ENCODE measurements around the gene GTF3A. TPM values are rescaled to one million over a fixed set of nuclear protein-coding genes. Genes with fewer than 3 reads are reported as not detected.
A peak's percentile ranks its signal among the peaks of the same experiment; 100 is the strongest.

The GTF3A gene
- total and polyA plus RNA-seq, 9 of the 15 experiments (the other 6 are each of a cell fraction or from before 2014, with no cell fraction given): 47.5 to 303 (median 174) TPM

DNA sequence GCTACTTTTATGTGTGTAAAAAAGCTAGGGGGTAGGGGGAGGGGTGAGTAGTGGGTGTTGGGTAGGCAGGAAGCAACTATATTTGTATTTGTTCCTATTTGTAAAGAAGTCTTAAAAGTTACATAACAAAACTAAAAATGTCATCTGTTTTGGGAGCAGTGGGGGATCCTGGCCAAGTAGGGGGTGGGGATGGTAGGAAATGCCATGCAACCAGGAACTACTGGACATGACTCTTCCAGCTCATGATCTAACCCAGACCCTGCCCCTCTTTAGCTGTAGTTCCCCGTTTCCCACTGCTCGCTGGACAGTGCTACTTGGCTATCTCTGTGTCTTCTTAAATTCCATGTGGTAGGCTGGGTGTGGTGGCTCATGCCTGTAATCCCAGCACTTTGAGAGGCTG lies 3.2 kb downstream of the GTF3A start (continued):
- TF ChIP-seq SRSF9 (IDR thresholded peaks at IDR 0.05; ENCODE audit: borderline replicate concordance, low read depth, low read length) (no peak), TRIM28 (IDR thresholded peaks at IDR 0.05) (no peak), MEF2D (tag; conservative IDR thresholded peaks at IDR 0.05; ENCODE audit: low read depth) (no peak), NR2F6 (CRISPR knock-in tag; IDR thresholded peaks at IDR 0.05) (no peak)
- TF ChIP-seq, protein P1, sequence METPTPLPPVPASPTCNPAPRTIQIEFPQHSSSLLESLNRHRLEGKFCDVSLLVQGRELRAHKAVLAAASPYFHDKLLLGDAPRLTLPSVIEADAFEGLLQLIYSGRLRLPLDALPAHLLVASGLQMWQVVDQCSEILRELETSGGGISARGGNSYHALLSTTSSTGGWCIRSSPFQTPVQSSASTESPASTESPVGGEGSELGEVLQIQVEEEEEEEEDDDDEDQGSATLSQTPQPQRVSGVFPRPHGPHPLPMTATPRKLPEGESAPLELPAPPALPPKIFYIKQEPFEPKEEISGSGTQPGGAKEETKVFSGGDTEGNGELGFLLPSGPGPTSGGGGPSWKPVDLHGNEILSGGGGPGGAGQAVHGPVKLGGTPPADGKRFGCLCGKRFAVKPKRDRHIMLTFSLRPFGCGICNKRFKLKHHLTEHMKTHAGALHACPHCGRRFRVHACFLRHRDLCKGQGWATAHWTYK (CRISPR knock-in tag; IDR thresholded peaks at IDR 0.05): no peak

DNA sequence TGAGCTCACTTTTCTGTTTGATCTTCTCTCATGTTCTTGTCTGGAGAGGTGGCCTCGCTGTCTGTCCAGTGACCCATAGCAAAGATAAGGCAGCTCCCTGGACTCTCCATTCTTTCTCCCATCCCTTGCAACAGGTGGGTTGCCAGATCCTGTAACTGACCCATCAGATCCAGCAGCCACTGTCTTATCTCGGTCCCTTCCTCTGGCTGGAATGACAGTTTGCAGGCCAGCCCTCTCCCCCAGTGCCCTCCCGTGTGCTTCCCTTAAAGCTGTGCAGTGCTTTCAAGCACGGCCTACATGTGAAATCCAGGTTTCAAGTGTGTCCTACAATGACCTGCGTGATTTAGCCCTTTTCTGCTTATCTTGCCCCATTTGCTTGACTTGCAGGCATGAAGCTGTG lies 3.7 kb downstream of the GTF3A start:
- intact Hi-C loops (cut with micrococcal nuclease) (no loop called here), in situ Hi-C loops (cut with MboI) (no loop called here)
- Histone ChIP-seq H4K20me1 (replicated peaks; ENCODE audit: control insufficient read depth, insufficient read depth, low read length) (peaks cover 7% of the 10 kb centered on the region; the same call in 1 of the 2 replicates), H3K9ac (ENCODE audit: insufficient read depth in 1 of 2, low read depth in 2 of 2, low read length in 2 of 2) (peak overlapping the region in 1 of 2 experiments; percentile 55; a peak in 1 of 4 replicates), H3K27me3 (ENCODE audit: control insufficient read depth in 2 of 2, insufficient read depth in 2 of 2, low read length in 2 of 2) (no peaks in the 10 kb centered on the region), H3K4me1 (replicated peaks in 1 of 2; ENCODE audit: control insufficient read depth in 2 of 2, insufficient read depth in 2 of 2, low read length in 2 of 2) (peaks cover 25 to 32% of the 10 kb centered on the region in 2 experiments), H3K79me2 (ENCODE audit: control insufficient read depth, insufficient read depth, low read length) (peaks cover 60% of the 10 kb centered on the region), H3K9me1 (ENCODE audit: control insufficient read depth, insufficient read depth, low read length) (no peaks in the 10 kb centered on the region), H3K27ac (ENCODE audit: extremely low read depth, low read depth, low read length) (0 out of 3 replicates have a peak overlapping the region, but pooled peaks have one; percentile 85), H3K4me3 (no peak overlapping the region), H2AFZ (ENCODE audit: low read depth, low read length) (no peak overlapping the region), H3K4me2 (ENCODE audit: insufficient read depth, low read length) (no peak overlapping the region; the same call in 1 of the 2 replicates), H3K36me3 (ENCODE audit: control insufficient read depth, insufficient read depth, low read length) (peaks cover 70% of the 10 kb centered on the region), H3K9me3 (replicated peaks; ENCODE audit: control insufficient read depth, insufficient read depth, low read depth, low read length) (no peaks in the 10 kb centered on the region)
- no peak for ATAC-seq
- DNase-seq (ENCODE audit: extremely low read depth in 1 of 4, low spot score in 3 of 4): peak; percentile 36 to 67 (median 42)
- peak; percentile 78 for FAIRE-seq
- POLR2A ChIA-PET: interaction anchor here (0.6 to 1.6 kb wide), 4 partner anchors 15 to 62 kb away, joined by 3 to 4 read pairs (median 3); no protein-coding TSS in a partner anchor
- no TSS peak for BruUV-seq (replicated peaks)
- WGBS (ENCODE audit: insufficient coverage, low coverage, missing lambda C conversion rate): 16% methylated on average over 2 of the region's 5 CpGs
- CTCF ChIA-PET (ENCODE audit: low intra/inter-chr PET ratio): no interaction called here
- no peak for TF ChIP-seq NR2C1 (IDR thresholded peaks at IDR 0.05)
- TF ChIP-seq NR2C1 (tag; IDR thresholded peaks at IDR 0.05): no peak
- peak; percentile 30; the same call in 1 of the 2 replicates for TF ChIP-seq MTA2 (IDR thresholded peaks at IDR 0.05; ENCODE audit: low read depth)
- no peak for TF ChIP-seq ZNF347 (CRISPR knock-in tag; IDR thresholded peaks at IDR 0.05; ENCODE audit: low read depth)
- no peak for TF ChIP-seq RBM22 (IDR thresholded peaks at IDR 0.05; ENCODE audit: low read depth, low read length, poor library complexity, severe bottlenecking)
- no peak for TF ChIP-seq ZNF76 (CRISPR knock-in tag; IDR thresholded peaks at IDR 0.05; ENCODE audit: borderline replicate concordance)
- TF ChIP-seq RCOR1 (IDR thresholded peaks at IDR 0.05; ENCODE audit: borderline replicate concordance in 1 of 2, low read depth in 2 of 2, low read length in 2 of 2): peak in 1 of 2 experiments; percentile 40; a peak in 1 of 4 replicates
- TF ChIP-seq GATA2 (CRISPR knock-in tag; IDR thresholded peaks at IDR 0.05): peak; percentile 55
- TF ChIP-seq, protein P2, sequence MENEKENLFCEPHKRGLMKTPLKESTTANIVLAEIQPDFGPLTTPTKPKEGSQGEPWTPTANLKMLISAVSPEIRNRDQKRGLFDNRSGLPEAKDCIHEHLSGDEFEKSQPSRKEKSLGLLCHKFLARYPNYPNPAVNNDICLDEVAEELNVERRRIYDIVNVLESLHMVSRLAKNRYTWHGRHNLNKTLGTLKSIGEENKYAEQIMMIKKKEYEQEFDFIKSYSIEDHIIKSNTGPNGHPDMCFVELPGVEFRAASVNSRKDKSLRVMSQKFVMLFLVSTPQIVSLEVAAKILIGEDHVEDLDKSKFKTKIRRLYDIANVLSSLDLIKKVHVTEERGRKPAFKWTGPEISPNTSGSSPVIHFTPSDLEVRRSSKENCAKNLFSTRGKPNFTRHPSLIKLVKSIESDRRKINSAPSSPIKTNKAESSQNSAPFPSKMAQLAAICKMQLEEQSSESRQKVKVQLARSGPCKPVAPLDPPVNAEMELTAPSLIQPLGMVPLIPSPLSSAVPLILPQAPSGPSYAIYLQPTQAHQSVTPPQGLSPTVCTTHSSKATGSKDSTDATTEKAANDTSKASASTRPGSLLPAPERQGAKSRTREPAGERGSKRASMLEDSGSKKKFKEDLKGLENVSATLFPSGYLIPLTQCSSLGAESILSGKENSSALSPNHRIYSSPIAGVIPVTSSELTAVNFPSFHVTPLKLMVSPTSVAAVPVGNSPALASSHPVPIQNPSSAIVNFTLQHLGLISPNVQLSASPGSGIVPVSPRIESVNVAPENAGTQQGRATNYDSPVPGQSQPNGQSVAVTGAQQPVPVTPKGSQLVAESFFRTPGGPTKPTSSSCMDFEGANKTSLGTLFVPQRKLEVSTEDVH (IDR thresholded peaks at IDR 0.05; ENCODE audit: low read depth, partially characterized antibody): no peak
- TF ChIP-seq SRSF3 (IDR thresholded peaks at IDR 0.05; ENCODE audit: insufficient read depth, low read length): no peak
- no peak for TF ChIP-seq JUND (IDR thresholded peaks at IDR 0.05; ENCODE audit: borderline replicate concordance, low read depth, low read length)
- TF ChIP-seq JUND (tag; IDR thresholded peaks at IDR 0.05; ENCODE audit: borderline replicate concordance, low read depth, low read length): no peak
- TF ChIP-seq CREB1 (IDR thresholded peaks at IDR 0.05): no peak
- TF ChIP-seq CREB1 (CRISPR knock-in tag; IDR thresholded peaks at IDR 0.05): no peak
- TF ChIP-seq TFAM (CRISPR knock-in tag; conservative IDR thresholded peaks at IDR 0.05): no peak

Measured in K562 (cell line).